Stimulated activated CD8-positive, alpha-beta memory T cell treated with anti-CD3 and anti-CD28 coated beads, Interleukin-2, amount 100 ng/mL, for 1 hour (primary cell): ENCODE data around the gene MCM7.

Source experiments
- DNase-seq, 2 donors: peaks; one replicate each; pipeline ENCODE4 v3.0.0-alpha.2; 2020; ENCODE audit warnings: low read depth in 2 of 2

The MCM7 gene

GRCh38 chr7:100071018-100071723, 30.0 kb downstream of the MCM7 start:
- DNase-seq = no peak

DNA sequence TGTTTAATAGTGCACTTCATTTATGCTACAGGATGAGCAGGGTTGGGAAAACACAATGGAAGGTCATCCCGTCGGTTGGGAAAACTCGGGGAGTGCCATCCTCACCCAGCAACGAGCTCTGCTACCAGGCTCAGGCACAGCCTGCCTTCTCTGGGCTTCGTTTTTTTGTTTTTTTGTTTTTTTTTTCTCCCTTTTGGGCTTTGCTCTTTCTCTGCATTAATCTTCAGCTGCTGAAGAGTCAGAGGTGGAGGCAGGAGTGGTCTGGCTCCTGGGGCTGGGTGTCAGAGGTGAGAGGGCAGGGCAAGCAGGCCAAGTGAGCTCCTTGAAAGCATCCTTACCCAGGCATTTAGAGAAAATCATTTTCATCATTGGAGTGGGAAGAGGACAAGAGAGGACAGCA, 31.2 kb downstream of the MCM7 start:
- DNase-seq = no peak

- no peak for DNase-seq
Observed at GRCh38 chr7:100066953-100067352, 34.2 kb downstream of the MCM7 start.

DNA sequence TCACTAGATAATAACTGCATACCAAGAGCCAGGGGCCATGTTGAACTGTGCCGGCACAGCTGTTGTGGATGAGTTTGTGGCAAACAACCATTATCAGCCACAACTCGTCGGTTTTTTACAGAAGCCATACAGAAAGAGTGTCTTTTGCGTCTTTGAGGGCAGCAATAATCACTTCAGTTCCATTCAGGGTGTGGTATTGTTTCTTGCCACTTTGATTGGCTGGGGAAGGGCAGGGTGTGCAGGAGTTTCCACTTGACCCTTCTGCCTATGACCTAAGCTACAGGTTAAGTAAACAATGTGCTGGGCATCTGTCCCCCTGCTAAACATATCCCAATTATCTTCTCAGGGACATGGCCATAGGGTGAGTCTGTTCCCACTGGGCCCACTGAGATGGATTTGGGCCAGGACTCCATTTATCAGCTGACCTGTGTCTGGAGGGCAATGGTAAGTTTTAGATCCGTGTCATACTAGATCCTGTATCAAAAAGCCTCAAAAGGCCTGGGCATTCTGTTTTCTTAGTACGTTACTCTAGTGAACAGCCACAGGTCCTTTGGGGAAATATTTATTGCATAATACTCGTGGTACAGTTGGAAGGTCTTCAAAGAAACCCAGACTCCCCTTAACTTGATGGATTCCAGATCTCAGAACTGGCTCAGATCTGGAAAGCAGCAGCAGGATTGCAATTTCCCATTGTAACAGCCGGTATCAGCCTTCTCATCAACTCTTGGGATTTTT, 35.6 kb downstream of the MCM7 start:
- no peak for DNase-seq

DNA sequence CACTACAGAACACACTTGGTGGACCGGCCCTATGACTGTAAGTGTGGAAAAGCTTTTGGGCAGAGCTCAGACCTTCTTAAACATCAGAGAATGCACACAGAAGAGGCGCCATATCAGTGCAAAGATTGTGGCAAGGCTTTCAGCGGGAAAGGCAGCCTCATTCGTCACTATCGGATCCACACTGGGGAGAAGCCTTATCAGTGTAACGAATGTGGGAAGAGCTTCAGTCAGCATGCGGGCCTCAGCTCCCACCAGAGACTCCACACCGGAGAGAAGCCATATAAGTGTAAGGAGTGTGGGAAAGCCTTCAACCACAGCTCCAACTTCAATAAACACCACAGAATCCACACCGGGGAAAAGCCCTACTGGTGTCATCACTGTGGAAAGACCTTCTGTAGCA, 37.0 kb downstream of the MCM7 start:
- no peak for DNase-seq

DNA sequence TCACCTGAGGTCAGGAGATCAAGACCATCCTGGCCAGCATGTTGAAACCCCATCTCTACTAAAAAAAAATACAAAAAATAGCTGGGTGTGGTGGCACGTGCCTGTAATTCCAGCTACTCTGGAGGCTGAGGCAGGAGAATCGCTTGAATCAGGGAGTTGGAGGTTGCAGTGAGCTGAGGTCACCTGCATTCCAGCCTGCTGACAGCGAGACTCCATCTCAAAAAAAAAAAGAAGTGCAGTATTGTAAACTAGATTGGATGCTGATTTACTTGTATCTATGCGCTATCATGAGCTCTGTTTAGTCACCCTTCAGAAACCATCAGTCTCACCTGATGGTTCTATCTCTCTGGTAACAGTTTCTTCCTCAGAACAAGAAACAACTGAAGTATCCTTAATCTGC, 37.8 kb downstream of the MCM7 start:
- no peak for DNase-seq

DNA sequence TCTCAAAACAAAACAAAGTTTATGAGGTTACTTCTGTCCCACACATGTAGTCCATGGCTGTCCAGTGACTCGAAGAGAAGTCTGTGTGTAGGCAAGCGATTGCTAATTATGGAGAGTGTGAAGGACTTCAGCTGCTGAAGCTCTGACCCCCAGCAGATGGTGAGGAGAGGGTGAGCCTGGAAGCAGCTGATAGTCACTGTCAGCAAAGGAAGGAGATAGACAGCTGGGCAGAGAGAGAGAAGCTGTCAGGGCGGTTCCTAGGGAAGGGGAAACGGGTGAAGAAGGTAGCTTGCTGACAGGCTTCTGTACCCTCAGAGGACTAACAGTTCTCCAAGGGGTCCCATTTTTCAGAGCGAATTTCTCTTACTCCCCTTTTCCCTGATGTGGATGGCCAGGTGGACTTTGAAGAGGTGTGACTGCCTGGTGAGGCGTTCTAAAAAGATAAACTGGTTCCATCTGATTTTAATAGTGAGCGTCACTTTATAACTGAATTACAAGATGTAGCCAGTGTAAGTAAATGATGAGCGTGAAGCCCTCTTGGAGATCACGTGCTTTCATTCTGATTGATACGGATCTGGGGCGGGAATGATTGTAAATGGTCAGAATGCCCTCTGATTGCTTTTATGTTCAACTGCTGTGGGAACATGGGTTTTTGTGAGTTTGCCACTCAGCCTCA, 39.5 kb downstream of the MCM7 start:
- no peak for DNase-seq

GRCh38 chr7:100059251-100059739, 41.9 kb downstream of the MCM7 start:
- DNase-seq = no peak

- DNase-seq = no peak
Observed at GRCh38 chr7:100057006-100057405, 44.2 kb downstream of the MCM7 start.

GRCh38 chr7:100053215-100053614, 48.0 kb downstream of the MCM7 start:
- no peak for DNase-seq

DNA sequence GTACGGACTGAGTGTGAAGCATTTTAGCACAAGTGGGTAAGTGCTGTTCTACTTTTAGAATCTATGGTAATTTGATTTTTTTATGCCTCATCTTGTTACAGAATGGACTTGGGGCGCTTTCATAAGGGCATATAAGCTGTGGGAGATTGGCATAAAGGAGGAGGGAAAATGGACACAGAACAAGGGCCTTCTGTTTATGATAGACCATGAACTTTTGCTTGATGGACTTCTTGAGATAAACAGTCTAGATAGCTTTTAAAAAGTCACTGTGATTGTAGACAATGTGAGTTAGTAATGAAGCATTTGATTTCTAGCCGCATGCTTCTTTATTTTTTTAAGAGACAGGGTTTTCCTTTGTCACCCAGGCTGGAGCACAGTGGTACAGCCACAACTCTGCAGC, 49.6 kb downstream of the MCM7 start:
- no peak for DNase-seq

GRCh38 chr7:100049441-100050291, 51.5 kb downstream of the MCM7 start, which contains the start of gene ZSCAN21:
Gene ZSCAN21, plus strand, starts transcription at chr7:100049774. Its CDS starts 7,233 bp downstream, at chr7:100057007.
- DNase-seq = peak; percentile 65 to 70

- DNase-seq = no peak
Observed at GRCh38 chr7:100048680-100049079, 52.5 kb downstream of the MCM7 start.

DNA sequence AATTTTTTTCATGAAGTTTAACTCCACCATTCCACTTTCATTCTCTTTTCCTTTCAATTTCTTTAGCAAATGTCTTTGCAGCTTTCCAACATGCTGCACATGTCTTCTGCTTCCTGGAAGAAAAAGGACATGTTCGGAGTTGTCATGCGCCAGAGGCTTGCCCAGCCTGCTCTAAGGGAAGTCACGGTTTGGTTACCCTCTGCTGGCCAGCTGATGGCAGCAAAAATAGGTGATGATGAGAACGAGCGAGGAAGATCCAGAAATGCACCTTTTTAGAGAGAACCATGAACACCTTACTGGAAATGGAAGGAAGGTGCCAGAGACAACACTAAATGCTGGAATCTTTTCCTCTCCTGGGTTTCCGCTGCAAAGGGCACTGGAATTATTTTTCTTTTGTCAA, 56.5 kb downstream of the MCM7 start:
- no peak for DNase-seq
